Testis (tissue), 2 donors: Measurements from ENCODE around the gene CLIP2.

Source experiments
- CTCF ChIP-seq, 3 experiments: fragments of 450-650 bp in 2 of 3; fragments of 200-600 bp in 1 of 3; sonication (generic) in 1 of 3; IDR thresholded peaks; one replicate each; pipeline ENCODE4 v1.5.1; 2016 to 2019; ENCODE audit warnings: antibody characterized with exemption in 3 of 3, mild to moderate bottlenecking in 2 of 3, moderate library complexity in 1 of 3
- POLR2A ChIP-seq: fragments of 450-650 bp; IDR thresholded peaks from one replicate; pipeline ENCODE4 v1.6.1; 2017; ENCODE audit warnings: antibody characterized with exemption, mild to moderate bottlenecking, moderate library complexity

GRCh38 chr7:74429153-74429747 is 140.0 kb downstream of the CLIP2 start:
- TF ChIP-seq CTCF (IDR thresholded peaks at IDR 0.05) = no peak
- no peak for TF ChIP-seq POLR2A
